ENCODE results near the gene PRLH.

Gene PRLH

GRCh38 chr2:237549216-237549615 is 17.2 kb upstream of the PRLH start:
- Mint-ChIP-seq H3K27me3 (no peaks in the 10 kb centered on the region), H3K36me3 (ENCODE audit: low read depth) (no peaks in the 10 kb centered on the region), H3K4me1 (ENCODE audit: low read depth) (no peaks in the 10 kb centered on the region), H3K27ac (no peak overlapping the region), H3K9me3 (no peaks in the 10 kb centered on the region), H3K4me3 (no peak overlapping the region)

GRCh38 chr2:237549643-237550415 is 16.5 kb upstream of the PRLH start:
- Mint-ChIP-seq H3K27ac (no peak overlapping the region), H3K4me1 (ENCODE audit: low read depth) (no peaks in the 10 kb centered on the region), H3K27me3 (no peaks in the 10 kb centered on the region), H3K4me3 (no peak overlapping the region), H3K36me3 (ENCODE audit: low read depth) (no peaks in the 10 kb centered on the region), H3K9me3 (no peaks in the 10 kb centered on the region)

- Mint-ChIP-seq H3K4me3 (no peak overlapping the region), H3K36me3 (ENCODE audit: low read depth) (peaks cover 2% of the 10 kb centered on the region), H3K4me1 (ENCODE audit: low read depth) (no peaks in the 10 kb centered on the region), H3K27me3 (peaks cover 6% of the 10 kb centered on the region), H3K27ac (no peak overlapping the region), H3K9me3 (peaks cover 3% of the 10 kb centered on the region)
Measured at GRCh38 chr2:237551071-237551574, 15.3 kb upstream of the PRLH start.

- Mint-ChIP-seq H3K4me1 (ENCODE audit: low read depth) (peaks cover 8% of the 10 kb centered on the region), H3K4me3 (no peak overlapping the region), H3K27me3 (peaks cover 10% of the 10 kb centered on the region), H3K9me3 (peaks cover 5% of the 10 kb centered on the region), H3K36me3 (ENCODE audit: low read depth) (peaks cover 4% of the 10 kb centered on the region), H3K27ac (no peak overlapping the region)
Measured at GRCh38 chr2:237552908-237553307, 13.5 kb upstream of the PRLH start.

GRCh38 chr2:237553948-237554347 is 12.4 kb upstream of the PRLH start:
- H3K4me3 Mint-ChIP-seq, result no peak overlapping the region
- peaks cover 5% of the 10 kb centered on the region for H3K9me3 Mint-ChIP-seq
- no peak overlapping the region for H3K27ac Mint-ChIP-seq
- peaks cover 8% of the 10 kb centered on the region for H3K4me1 Mint-ChIP-seq (ENCODE audit: low read depth)
- H3K36me3 Mint-ChIP-seq (ENCODE audit: low read depth), result peaks cover 4% of the 10 kb centered on the region
- H3K27me3 Mint-ChIP-seq, result peaks cover 12% of the 10 kb centered on the region

GRCh38 chr2:237555560-237555959 is 10.8 kb upstream of the PRLH start:
- Mint-ChIP-seq H3K27ac (no peak overlapping the region), H3K4me1 (ENCODE audit: low read depth) (peaks cover 8% of the 10 kb centered on the region), H3K9me3 (peaks cover 5% of the 10 kb centered on the region), H3K27me3 (peaks cover 17% of the 10 kb centered on the region), H3K36me3 (ENCODE audit: low read depth) (peaks cover 4% of the 10 kb centered on the region), H3K4me3 (no peak overlapping the region)

GRCh38 chr2:237556773-237557632 is 9.4 kb upstream of the PRLH start:
- peaks cover 4% of the 10 kb centered on the region for H3K36me3 Mint-ChIP-seq (ENCODE audit: low read depth)
- H3K4me1 Mint-ChIP-seq (ENCODE audit: low read depth), result peaks cover 8% of the 10 kb centered on the region
- no peak overlapping the region for H3K27ac Mint-ChIP-seq
- H3K27me3 Mint-ChIP-seq, result peaks cover 17% of the 10 kb centered on the region
- H3K4me3 Mint-ChIP-seq, result no peak overlapping the region
- H3K9me3 Mint-ChIP-seq, result peaks cover 5% of the 10 kb centered on the region

- Mint-ChIP-seq H3K27ac (no peak overlapping the region), H3K27me3 (peaks cover 20% of the 10 kb centered on the region), H3K36me3 (ENCODE audit: low read depth) (peaks cover 4% of the 10 kb centered on the region), H3K4me1 (ENCODE audit: low read depth) (peaks cover 8% of the 10 kb centered on the region), H3K9me3 (peaks cover 5% of the 10 kb centered on the region), H3K4me3 (no peak overlapping the region)
Measured at GRCh38 chr2:237557633-237558015, 8.8 kb upstream of the PRLH start.

GRCh38 chr2:237558961-237559641 is 7.3 kb upstream of the PRLH start:
- Mint-ChIP-seq H3K4me3 (no peak overlapping the region), H3K27ac (no peak overlapping the region), H3K36me3 (ENCODE audit: low read depth) (peaks cover 4% of the 10 kb centered on the region), H3K4me1 (ENCODE audit: low read depth) (peaks cover 8% of the 10 kb centered on the region), H3K9me3 (peaks cover 5% of the 10 kb centered on the region), H3K27me3 (peaks cover 23% of the 10 kb centered on the region)

GRCh38 chr2:237561221-237561620 is 5.2 kb upstream of the PRLH start:
- Mint-ChIP-seq H3K36me3 (ENCODE audit: low read depth) (peaks cover under 1% of the 10 kb centered on the region), H3K27me3 (peaks cover 22% of the 10 kb centered on the region), H3K27ac (no peak overlapping the region), H3K4me1 (ENCODE audit: low read depth) (peaks cover 8% of the 10 kb centered on the region), H3K4me3 (no peak overlapping the region), H3K9me3 (peaks cover under 1% of the 10 kb centered on the region)

GRCh38 chr2:237563816-237564215 is 2.6 kb upstream of the PRLH start:
- Mint-ChIP-seq H3K27ac (no peak overlapping the region), H3K4me1 (ENCODE audit: low read depth) (no peaks in the 10 kb centered on the region), H3K27me3 (peaks cover 17% of the 10 kb centered on the region), H3K36me3 (ENCODE audit: low read depth) (no peaks in the 10 kb centered on the region), H3K4me3 (no peak overlapping the region), H3K9me3 (no peaks in the 10 kb centered on the region)

- Mint-ChIP-seq H3K9me3 (no peaks in the 10 kb centered on the region), H3K36me3 (ENCODE audit: low read depth) (no peaks in the 10 kb centered on the region), H3K4me3 (no peak overlapping the region), H3K27me3 (peaks cover 18% of the 10 kb centered on the region), H3K4me1 (ENCODE audit: low read depth) (no peaks in the 10 kb centered on the region), H3K27ac (no peak overlapping the region)
Measured at GRCh38 chr2:237564526-237565131, 1.7 kb upstream of the PRLH start.

- peaks cover 17% of the 10 kb centered on the region for H3K27me3 Mint-ChIP-seq
- H3K27ac Mint-ChIP-seq, result no peak overlapping the region
- no peak overlapping the region for H3K4me3 Mint-ChIP-seq
- no peaks in the 10 kb centered on the region for H3K9me3 Mint-ChIP-seq
- H3K4me1 Mint-ChIP-seq (ENCODE audit: low read depth), result no peaks in the 10 kb centered on the region
- no peaks in the 10 kb centered on the region for H3K36me3 Mint-ChIP-seq (ENCODE audit: low read depth)
Measured at GRCh38 chr2:237565974-237566373, 400 bp upstream of the PRLH start.

GRCh38 chr2:237567276-237568029 is 1.1 kb downstream of the PRLH start:
- no peaks in the 10 kb centered on the region for H3K9me3 Mint-ChIP-seq
- no peak overlapping the region for H3K27ac Mint-ChIP-seq
- H3K4me1 Mint-ChIP-seq (ENCODE audit: low read depth), result no peaks in the 10 kb centered on the region
- peaks cover 14% of the 10 kb centered on the region for H3K27me3 Mint-ChIP-seq
- no peak overlapping the region for H3K4me3 Mint-ChIP-seq
- no peaks in the 10 kb centered on the region for H3K36me3 Mint-ChIP-seq (ENCODE audit: low read depth)

All from stimulated activated naive CD8-positive, alpha-beta T cell treated with anti-CD3 and anti-CD28 coated beads, Interleukin-15, Interleukin-2, amounts not matched to agents 100 ng/mL and 50 ng/mL, for 24 hours (primary cell).